Renal cortex interstitium (tissue), 11 donors: Measurements from ENCODE around the gene BMP8A. TPM values are rescaled to one million over a fixed set of nuclear protein-coding genes. Genes with fewer than 3 reads are reported as not detected.

Source experiments
- DNase-seq, 11 donors: peaks; one replicate each; pipeline ENCODE4 v3.0.0-alpha.2; 2013; ENCODE audit warnings: low read depth in 9 of 11, low spot score in 4 of 11; ENCODE audit errors: extremely low read depth in 1 of 11
- polyA plus RNA-seq, 3 donors: library from polyadenylated mRNA; unstranded; fragments of 120-200 nt; gene quantifications; one replicate each; pipeline ENCODE4 v1.2.1, GENCODE V29; 2013; ENCODE audit not compliant: insufficient read length in 3 of 3

BMP8A gene
- polyA plus RNA-seq, 3 donors, result 0.43 to 1.3 (median 0.61) TPM

DNA sequence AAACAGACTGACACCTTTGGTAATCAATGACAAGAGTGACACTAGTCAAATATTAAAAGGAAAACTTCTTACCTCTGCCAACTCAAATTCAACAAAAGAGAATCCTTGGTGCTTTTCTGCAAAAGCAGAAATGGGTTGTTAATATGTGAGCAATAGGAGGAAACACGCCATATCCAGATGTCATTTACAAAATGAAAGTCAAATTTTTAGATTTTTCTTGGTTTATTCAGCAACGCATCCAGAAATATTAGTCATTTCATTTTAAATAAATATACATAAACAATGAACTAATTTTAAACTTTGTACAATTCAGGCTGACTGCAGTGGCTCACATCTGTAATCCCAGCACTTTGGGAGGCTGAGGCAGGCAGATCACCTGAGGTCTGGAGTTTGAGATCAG, 62.8 kb downstream of the BMP8A start:
- DNase-seq, result no peak

GRCh38 chr1:39561279-39561678, 69.8 kb downstream of the BMP8A start:
- no peak for DNase-seq

GRCh38 chr1:39562886-39563285, 71.5 kb downstream of the BMP8A start:
- no peak for DNase-seq

GRCh38 chr1:39563669-39564068, 72.2 kb downstream of the BMP8A start:
- DNase-seq, result no peak

GRCh38 chr1:39564340-39564739, 72.9 kb downstream of the BMP8A start:
- DNase-seq, result no peak

GRCh38 chr1:39564941-39565340, 73.5 kb downstream of the BMP8A start:
- no peak for DNase-seq

- no peak for DNase-seq
Measured at GRCh38 chr1:39566441-39567137, 75.2 kb downstream of the BMP8A start.

GRCh38 chr1:39567302-39567701, 75.9 kb downstream of the BMP8A start:
- DNase-seq, result no peak

GRCh38 chr1:39568208-39568607, 76.8 kb downstream of the BMP8A start:
- no peak for DNase-seq

DNA sequence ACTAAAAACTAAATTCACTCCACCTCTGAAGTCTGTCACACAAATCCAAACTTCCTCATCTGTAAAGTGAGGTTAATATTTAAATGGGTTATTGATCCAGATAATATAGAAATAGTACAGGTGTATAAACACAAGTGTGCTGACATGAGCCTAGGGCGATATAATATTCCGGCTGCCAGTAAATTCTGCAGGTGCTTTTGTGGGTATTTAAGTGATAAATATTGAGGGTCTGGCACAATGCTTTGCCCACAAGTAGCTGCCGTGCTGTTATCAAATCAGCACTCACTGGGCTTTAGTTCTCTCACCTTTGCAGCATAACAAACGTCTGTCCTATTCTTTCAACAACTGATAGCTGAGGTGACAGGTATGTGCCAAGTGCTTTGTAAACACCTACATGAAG, 77.6 kb downstream of the BMP8A start:
- DNase-seq, result no peak

GRCh38 chr1:39570477-39571177, 79.2 kb downstream of the BMP8A start:
- no peak for DNase-seq

DNA sequence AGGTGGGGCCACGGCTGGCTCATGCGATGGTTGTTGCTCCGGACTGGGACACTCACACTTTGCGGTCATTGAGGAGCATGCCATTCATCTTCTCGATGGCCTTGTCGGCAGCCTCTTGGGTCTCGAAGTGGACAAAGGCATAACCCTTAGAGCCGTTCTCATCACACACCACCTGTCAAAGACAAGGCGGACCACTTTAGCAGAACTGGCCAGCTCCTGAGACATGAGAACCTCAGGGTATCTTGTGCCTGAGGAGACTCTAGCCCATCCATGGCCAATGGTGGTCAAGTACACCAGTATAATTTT, 79.7 kb downstream of the BMP8A start:
- no peak for DNase-seq

DNA sequence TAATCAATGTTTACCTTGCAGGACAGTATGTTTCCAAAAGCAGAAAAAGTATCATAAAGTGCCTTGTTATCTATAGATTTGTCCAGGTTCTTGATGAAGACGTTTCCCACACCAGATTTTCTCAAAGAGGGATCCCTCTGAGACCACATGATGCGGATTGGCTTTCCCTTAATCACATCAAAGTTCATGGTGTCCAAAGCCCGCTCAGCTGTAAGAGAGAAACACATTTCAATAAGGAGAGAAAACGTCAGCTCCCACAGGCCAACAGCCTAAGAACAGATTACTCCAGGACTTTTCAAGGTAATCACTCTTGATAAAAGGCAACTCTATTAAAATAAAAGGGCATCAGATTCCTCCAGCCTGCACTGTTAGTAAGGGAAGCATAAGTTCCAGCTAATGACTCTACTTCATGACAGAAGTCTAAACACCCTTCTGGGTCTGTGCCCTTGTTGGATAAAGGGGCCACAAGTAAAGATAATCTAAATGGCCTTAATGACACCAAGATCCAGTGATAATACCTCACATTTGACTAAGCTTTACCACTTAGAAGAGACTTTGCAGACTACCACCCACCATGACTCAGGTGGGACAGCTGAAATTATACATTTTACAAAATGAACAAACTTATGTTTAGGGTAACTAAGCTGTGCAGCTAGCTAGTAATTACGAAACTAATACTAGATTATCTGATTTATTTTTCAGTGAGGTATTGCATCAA, 81.1 kb downstream of the BMP8A start:
- no peak for DNase-seq

- DNase-seq, result no peak
Measured at GRCh38 chr1:39573097-39573465, 81.6 kb downstream of the BMP8A start.

DNA sequence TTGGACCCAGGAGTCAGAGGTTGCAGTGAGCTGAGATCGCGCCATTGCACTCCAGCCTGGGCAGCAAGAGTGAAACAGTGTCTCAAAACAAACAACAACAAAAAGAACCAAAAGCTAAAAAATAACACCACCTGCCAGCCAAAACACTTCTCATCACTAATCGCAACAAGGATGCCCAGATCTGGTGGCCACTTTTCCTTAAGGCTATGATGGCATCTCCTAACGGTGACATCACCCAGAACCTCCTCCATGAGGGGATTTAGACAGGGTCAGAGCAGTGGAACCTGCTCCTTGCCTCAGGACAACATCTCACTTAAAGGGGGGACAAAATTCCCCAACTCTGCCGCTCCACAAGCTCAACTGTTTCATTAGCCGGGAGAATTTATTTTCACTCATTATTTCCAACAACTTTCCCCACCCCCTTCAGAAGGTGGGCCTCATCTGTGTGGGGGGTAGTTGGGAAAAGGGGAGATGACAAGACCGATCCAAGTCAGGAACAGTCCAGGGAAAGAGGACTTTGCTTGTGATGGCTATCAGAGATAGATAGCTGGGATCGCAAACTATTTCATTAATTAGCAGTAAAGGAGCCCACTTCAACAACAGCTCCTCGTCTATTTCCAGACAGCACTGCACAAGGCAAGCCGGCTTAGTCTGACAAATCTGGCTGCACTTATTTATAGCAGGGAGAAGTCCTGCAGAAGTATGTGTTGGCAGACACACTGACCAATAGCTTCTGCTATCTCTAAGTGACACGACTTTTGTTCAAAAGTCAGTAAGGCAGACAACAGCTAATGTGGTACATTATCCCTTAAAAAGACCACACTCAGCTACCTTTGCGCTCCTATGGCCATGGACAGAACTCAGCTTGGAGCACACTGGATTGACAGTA, 82.5 kb downstream of the BMP8A start:
- no peak for DNase-seq

- DNase-seq, result peak in 1 of 11 donors; percentile 18
Measured at GRCh38 chr1:39574646-39575045, 83.2 kb downstream of the BMP8A start.
